Measurements from ENCODE around the gene RAG1. TPM values are rescaled to one million over a fixed set of nuclear protein-coding genes. Genes with fewer than 3 reads are reported as not detected.

RAG1 gene
- total RNA-seq, 1 experiment from 2014 or later: 0.90 TPM

- POLR2A ChIA-PET: no interaction called here
- TF ChIP-seq FOXJ3 (CRISPR knock-in tag; IDR thresholded peaks at IDR 0.05; ENCODE audit: borderline replicate concordance) (no peak), ZNF263 (CRISPR knock-in tag; IDR thresholded peaks at IDR 0.05; ENCODE audit: low read depth) (no peak), GTF2I (CRISPR knock-in tag; conservative IDR thresholded peaks at IDR 0.05) (no peak), ZNF416 (CRISPR knock-in tag; IDR thresholded peaks at IDR 0.05) (no peak), KAT7 (CRISPR knock-in tag; IDR thresholded peaks at IDR 0.05; ENCODE audit: borderline replicate concordance) (no peak)
- TF ChIP-seq, protein P1, sequence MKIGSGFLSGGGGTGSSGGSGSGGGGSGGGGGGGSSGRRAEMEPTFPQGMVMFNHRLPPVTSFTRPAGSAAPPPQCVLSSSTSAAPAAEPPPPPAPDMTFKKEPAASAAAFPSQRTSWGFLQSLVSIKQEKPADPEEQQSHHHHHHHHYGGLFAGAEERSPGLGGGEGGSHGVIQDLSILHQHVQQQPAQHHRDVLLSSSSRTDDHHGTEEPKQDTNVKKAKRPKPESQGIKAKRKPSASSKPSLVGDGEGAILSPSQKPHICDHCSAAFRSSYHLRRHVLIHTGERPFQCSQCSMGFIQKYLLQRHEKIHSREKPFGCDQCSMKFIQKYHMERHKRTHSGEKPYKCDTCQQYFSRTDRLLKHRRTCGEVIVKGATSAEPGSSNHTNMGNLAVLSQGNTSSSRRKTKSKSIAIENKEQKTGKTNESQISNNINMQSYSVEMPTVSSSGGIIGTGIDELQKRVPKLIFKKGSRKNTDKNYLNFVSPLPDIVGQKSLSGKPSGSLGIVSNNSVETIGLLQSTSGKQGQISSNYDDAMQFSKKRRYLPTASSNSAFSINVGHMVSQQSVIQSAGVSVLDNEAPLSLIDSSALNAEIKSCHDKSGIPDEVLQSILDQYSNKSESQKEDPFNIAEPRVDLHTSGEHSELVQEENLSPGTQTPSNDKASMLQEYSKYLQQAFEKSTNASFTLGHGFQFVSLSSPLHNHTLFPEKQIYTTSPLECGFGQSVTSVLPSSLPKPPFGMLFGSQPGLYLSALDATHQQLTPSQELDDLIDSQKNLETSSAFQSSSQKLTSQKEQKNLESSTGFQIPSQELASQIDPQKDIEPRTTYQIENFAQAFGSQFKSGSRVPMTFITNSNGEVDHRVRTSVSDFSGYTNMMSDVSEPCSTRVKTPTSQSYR (CRISPR knock-in tag; IDR thresholded peaks at IDR 0.05): no peak
- TF ChIP-seq, protein P2, sequence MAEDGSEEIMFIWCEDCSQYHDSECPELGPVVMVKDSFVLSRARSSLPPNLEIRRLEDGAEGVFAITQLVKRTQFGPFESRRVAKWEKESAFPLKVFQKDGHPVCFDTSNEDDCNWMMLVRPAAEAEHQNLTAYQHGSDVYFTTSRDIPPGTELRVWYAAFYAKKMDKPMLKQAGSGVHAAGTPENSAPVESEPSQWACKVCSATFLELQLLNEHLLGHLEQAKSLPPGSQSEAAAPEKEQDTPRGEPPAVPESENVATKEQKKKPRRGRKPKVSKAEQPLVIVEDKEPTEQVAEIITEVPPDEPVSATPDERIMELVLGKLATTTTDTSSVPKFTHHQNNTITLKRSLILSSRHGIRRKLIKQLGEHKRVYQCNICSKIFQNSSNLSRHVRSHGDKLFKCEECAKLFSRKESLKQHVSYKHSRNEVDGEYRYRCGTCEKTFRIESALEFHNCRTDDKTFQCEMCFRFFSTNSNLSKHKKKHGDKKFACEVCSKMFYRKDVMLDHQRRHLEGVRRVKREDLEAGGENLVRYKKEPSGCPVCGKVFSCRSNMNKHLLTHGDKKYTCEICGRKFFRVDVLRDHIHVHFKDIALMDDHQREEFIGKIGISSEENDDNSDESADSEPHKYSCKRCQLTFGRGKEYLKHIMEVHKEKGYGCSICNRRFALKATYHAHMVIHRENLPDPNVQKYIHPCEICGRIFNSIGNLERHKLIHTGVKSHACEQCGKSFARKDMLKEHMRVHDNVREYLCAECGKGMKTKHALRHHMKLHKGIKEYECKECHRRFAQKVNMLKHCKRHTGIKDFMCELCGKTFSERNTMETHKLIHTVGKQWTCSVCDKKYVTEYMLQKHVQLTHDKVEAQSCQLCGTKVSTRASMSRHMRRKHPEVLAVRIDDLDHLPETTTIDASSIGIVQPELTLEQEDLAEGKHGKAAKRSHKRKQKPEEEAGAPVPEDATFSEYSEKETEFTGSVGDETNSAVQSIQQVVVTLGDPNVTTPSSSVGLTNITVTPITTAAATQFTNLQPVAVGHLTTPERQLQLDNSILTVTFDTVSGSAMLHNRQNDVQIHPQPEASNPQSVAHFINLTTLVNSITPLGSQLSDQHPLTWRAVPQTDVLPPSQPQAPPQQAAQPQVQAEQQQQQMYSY (CRISPR knock-in tag; IDR thresholded peaks at IDR 0.05): no peak
- TF ChIP-seq, protein P3, sequence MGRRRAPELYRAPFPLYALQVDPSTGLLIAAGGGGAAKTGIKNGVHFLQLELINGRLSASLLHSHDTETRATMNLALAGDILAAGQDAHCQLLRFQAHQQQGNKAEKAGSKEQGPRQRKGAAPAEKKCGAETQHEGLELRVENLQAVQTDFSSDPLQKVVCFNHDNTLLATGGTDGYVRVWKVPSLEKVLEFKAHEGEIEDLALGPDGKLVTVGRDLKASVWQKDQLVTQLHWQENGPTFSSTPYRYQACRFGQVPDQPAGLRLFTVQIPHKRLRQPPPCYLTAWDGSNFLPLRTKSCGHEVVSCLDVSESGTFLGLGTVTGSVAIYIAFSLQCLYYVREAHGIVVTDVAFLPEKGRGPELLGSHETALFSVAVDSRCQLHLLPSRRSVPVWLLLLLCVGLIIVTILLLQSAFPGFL (CRISPR knock-in tag; IDR thresholded peaks at IDR 0.05; ENCODE audit: borderline replicate concordance): no peak
- TF ChIP-seq, protein P4, sequence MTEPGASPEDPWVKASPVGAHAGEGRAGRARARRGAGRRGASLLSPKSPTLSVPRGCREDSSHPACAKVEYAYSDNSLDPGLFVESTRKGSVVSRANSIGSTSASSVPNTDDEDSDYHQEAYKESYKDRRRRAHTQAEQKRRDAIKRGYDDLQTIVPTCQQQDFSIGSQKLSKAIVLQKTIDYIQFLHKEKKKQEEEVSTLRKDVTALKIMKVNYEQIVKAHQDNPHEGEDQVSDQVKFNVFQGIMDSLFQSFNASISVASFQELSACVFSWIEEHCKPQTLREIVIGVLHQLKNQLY (CRISPR knock-in tag; IDR thresholded peaks at IDR 0.05): no peak
- DNase-seq (ENCODE audit: low spot score) (no peak), ATAC-seq (no peak)
- peaks cover 58% of the 10 kb centered on the region for H3K9me3 Mint-ChIP-seq
- H3K27me3 Mint-ChIP-seq (ENCODE audit: low read depth): peaks cover 5% of the 10 kb centered on the region; the same call in 1 of the 2 replicates
- H3K4me1 Mint-ChIP-seq: no peaks in the 10 kb centered on the region
- peaks cover 33% of the 10 kb centered on the region for H3K36me3 Mint-ChIP-seq
- no peak overlapping the region for H3K4me3 Mint-ChIP-seq
- CTCF ChIA-PET: no interaction called here
- H3K27ac Mint-ChIP-seq: no peak overlapping the region
These were observed 48.0 kb downstream of the RAG1 start for GRCh38 chr11:36615826-36616225.

DNA sequence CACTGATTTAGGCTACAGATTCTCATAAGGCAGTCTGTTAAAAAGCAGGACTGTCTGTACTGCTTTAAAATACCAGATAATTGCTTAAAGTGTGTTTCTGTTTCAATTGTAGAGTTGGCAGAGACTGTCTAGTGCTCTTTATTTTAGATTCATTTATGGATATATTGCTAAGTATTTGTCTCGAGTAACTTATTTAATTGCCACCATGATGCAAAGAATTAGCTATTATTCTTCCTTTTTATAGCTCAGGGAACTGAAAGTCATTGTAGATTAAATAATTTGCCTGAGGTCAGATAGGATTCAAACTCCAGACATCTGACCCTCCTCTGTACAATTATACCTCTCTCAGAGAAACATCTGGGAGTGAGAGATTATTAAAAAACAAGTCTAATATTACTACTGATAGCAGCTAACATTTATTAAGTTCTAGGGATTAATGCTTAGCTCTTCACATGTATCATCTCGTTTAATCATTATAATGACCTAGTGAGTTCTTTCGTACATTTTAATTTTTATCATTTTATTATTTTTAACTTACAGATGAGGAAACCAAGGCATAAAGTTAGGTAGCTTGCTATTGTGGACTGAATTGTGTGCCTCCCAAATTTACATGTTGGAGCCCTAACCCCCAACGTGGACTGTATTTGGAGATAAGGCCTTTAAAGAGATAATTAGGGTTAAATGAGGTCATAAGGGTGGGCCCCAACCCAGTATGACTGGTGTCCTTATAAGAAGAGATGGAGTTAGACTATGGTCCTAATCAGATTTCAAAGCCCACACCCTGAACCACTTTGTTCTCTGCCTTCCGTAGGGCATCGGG, 49.9 kb downstream of the RAG1 start:
- Mint-ChIP-seq H3K4me3 (no peak overlapping the region), H3K9me3 (peaks cover 58% of the 10 kb centered on the region), H3K4me1 (no peaks in the 10 kb centered on the region), H3K27me3 (ENCODE audit: low read depth) (peaks cover 5% of the 10 kb centered on the region; the same call in 1 of the 2 replicates), H3K27ac (no peak overlapping the region), H3K36me3 (peaks cover 28% of the 10 kb centered on the region)
- TF ChIP-seq SMAD4 (CRISPR knock-in tag; IDR thresholded peaks at IDR 0.05) (no peak), ZNF512 (CRISPR knock-in tag; IDR thresholded peaks at IDR 0.05; ENCODE audit: borderline replicate concordance) (no peak), ATF1 (CRISPR knock-in tag; IDR thresholded peaks at IDR 0.05) (no peak), ZNF232 (CRISPR knock-in tag; IDR thresholded peaks at IDR 0.05) (no peak), SOX15 (CRISPR knock-in tag; IDR thresholded peaks at IDR 0.05) (no peak), IRF1 (CRISPR knock-in tag; IDR thresholded peaks at IDR 0.05) (no peak), RORB (CRISPR knock-in tag; IDR thresholded peaks at IDR 0.05) (no peak)
- TF ChIP-seq, protein P5, sequence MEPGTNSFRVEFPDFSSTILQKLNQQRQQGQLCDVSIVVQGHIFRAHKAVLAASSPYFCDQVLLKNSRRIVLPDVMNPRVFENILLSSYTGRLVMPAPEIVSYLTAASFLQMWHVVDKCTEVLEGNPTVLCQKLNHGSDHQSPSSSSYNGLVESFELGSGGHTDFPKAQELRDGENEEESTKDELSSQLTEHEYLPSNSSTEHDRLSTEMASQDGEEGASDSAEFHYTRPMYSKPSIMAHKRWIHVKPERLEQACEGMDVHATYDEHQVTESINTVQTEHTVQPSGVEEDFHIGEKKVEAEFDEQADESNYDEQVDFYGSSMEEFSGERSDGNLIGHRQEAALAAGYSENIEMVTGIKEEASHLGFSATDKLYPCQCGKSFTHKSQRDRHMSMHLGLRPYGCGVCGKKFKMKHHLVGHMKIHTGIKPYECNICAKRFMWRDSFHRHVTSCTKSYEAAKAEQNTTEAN (CRISPR knock-in tag; IDR thresholded peaks at IDR 0.05): no peak
- TF ChIP-seq, protein P6, sequence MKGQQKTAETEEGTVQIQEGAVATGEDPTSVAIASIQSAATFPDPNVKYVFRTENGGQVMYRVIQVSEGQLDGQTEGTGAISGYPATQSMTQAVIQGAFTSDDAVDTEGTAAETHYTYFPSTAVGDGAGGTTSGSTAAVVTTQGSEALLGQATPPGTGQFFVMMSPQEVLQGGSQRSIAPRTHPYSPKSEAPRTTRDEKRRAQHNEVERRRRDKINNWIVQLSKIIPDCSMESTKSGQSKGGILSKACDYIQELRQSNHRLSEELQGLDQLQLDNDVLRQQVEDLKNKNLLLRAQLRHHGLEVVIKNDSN (CRISPR knock-in tag; IDR thresholded peaks at IDR 0.05): no peak
- ChIA-PET POLR2A (no interaction called here), CTCF (no interaction called here)
- ATAC-seq: no peak
- no peak for DNase-seq (ENCODE audit: low spot score)
